Cerebellar nuclear complex (tissue), 1 donor: ENCODE results near the gene STK32B.
"Not testable (repeated sequence)": the region's sequence is repeated elsewhere in the genome, so short reads cannot be mapped to it uniquely, and the experiment has no call there.

Experiments used
- DNase-seq, 2 experiments: peaks; one replicate each; lab custom pipeline; 2025; lab: John Stamatoyannopoulos, UW

Gene STK32B

DNA sequence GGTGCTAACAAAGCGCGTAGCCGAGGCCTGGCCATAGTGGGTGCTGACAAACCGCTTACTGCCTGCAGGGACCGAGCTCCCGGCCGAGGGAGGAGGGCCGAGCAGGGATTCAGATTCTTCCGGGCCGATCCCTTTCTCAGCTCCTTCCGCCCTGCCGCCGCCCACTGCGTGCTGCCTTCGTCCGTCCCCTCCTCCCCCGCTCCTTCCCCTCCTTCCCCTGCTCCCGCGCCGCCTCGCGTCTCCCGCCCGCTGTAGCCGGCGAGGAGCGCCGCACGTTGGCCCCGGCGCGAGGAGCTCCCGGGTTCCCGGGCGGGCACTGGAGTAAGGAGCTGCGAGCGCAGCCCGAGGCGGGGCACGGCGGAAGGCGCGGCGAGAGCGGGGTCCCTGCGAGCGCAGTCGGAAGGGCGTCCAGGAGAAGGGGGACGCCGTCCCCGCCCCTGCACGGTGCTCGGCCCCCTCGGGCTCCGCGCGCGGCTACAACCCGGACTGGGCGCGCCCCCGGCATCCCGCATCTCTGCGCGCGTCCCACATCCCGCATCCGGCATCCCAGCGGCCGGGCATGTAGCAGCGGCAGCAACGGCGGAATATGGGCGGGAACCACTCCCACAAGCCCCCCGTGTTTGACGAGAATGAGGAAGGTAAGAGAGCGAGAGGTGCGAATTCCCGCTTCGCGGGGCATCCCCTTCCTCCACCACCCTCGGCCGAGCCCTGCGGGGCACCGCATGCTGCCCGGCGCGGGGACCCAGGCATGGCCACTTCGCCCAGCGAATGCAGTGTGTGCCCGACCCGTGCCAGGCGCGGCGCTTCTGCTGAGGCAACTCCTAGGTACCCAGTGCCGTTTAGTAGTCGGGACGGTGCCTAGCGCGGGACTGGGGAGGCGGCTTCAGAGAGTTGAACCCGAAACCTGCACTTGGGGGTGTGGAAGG, at the start of gene STK32B:
STK32B (plus strand) TSS at position 203 of the 926 bp plus-strand sequence.
- DNase-seq = no peak

DNA sequence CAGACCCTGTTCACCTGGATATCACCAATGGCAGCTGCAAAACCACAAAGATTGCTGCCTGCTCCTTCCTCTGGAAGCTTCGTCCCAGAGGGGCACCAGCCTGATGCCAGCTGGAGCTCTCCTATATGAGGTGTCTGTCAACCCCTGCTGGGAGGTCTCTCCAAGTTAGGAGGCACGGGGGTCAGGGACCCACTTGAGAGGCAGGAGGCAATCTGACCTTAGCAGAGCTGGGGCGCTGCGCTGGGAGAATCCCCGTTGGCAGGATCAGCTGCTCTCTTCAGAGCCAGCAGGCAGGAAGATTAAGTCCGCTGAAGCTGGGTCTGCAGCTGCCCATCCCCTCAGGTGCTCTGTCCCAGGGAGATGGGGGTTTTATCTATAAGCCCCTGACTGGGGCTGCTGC, 49.6 kb upstream of the STK32B start:
- DNase-seq = not testable (repeated sequence)

DNA sequence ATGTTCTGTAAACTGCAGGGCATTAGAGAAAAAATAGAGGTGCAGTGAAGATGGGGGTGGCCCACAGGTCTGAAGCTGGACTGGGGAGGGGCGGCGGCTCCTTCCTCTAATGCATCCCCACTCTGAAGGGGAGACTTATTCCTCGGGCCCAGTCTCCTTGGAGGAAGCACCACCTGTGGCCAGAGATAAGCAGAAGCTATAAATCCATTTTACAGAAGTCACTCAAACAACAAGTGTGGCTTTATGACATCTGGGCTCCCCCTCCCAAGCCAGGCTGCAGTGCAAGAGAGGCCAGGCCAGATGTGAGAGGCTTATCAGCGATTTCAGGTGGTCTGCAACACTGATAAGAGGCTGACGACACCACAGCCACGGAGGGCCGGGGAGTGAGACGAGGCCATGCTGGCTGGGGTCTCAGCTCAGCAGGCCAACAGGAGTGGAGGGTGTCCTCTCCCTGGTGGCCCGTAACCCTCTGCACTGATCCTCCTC, 47.9 kb upstream of the STK32B start:
- no peak for DNase-seq

DNA sequence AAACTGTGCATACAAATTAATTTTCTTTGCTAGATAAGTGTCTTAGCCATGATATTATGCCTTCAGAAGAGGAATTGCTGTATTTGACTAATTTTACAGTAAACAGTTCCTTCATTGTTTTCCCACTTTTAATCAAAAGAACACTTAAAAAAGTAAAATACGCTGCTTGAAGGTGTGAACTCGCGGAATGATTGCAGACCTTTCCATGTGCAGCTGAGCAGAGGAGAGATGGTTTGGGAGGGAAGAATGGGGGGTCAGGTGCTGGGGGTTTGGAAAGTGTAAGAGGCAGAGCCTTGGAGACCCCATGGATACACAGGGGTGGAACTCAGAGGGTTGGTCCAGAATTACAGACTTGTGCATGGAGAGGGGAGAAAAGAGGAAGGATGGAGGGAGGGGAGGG, 47.4 kb upstream of the STK32B start:
- no peak for DNase-seq

DNA sequence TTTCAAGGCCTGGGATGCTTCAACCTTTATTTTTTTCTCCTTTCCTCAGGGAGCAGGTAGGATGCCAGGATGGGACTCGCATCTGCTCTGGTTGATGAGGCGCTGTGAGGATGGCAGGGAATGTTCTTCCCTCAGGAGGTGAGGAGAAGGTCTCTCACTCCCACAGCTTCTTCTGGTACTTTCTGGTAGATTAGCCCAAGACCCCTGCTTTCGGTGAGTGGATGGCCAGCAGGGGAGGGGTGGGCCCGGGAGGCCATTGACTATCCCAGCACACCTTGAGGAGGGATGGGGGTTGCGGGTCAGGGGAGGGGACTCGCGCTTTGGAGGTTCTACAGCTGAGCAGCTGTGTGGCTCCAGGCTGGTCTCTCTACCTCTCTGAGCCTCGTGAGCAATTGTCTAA, 46.8 kb upstream of the STK32B start:
- no peak for DNase-seq

DNA sequence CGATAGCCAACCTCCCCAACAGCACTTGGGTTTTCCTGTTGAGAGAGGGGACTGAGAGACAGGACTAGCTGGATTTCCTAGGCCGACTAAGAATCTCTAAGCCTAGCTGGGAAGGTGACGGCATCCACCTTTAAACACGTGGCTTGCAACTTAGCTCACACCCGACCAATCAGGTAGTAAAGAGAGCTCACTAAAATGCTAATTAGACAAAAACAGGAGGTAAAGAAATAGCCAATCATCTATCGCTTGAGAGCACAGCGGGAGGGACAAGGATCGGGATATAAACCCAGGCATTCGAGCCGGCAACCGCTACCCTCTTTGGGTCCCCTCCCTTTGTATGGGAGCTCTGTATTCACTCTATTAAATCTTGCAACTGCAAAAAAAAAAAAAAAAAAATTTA, 44.3 kb upstream of the STK32B start:
- not testable (repeated sequence) for DNase-seq

DNA sequence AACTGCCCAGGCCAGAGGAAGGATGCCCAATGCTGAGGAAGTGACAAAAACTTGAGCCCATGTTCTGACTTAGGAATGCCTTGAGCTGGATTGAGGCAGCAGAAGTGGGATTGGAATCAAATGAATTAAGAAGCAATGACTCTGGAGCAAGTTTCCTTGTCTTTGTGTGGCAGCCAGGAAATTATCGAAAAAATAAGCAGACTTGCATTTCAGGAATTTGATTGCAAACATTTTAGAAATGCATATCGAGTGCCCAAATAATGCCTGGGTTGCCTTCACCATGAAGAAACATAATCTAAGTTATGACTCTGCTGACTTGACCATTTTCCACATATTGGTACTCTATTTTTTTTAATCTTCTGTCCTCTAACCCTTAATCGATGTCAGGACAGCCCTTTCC, 41.5 kb upstream of the STK32B start:
- no peak for DNase-seq

DNA sequence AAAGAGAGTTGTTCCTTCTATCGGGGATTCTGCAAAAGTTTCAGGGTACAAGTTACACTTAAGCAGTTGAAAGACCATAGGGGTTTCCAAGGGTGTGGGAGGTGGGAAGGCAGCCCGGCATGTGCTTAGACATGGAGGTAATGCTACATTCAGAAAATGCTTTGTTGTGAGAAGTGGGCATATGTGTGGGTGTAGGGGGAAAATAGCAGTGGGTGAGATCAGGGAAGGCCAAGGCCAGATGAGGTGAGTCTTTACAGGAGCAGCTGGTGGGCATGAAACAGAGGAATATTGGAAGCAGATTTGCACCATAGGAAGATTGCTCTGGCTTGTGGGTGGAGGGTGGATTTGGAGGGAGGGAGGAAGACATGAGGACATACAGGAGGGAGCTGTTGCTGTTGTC, 40.3 kb upstream of the STK32B start:
- no peak for DNase-seq

DNA sequence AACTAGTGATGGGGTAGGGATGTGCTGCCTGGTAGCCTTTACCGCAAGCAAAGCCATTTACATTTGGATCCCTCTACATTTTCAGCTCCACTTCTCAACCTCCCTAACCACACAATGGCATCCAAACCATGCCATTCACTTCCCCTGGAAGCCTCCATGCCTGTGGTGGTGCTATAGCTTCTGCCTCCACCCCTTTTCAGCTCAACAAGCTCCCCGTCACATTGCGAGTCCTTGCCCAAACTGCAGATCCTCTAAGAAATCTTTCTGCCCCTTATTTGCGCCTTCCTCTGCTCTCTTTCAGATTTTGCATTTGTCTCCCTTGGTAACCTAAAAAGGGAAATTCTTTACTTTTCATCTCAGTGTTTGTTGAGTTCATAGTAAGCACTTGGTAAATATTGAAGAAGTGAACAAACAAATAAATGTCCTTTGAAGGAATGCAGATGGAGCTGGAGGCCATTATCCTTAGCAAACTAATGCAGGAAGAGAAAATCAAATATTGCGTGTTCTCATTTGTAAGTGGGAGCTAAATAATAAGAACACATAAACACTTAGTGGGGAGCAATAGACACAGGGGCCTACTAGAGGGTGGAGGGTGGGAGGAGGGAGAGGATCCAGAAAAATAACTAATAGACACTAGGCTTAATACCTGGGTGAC, 38.9 kb upstream of the STK32B start:
- no peak for DNase-seq

DNA sequence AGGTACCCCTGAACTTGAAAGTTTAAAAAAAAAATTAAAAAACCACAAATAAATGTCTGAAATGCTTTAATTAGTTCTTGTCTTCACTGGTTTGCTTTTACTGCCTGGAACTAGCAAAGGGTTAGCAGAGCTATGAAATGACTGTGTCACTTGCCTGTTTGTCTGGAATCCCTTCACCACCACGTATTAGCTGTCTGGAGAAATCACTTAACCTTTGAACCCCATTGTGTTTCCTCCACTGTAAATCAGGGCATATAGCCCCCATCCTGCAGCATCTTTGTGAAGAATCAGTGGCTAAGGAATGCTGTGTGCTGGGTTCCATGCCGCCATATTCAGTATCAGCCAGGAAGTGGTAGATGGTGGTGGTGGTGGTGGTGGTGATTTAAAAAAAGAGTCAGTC, 38.3 kb upstream of the STK32B start:
- DNase-seq = no peak

DNA sequence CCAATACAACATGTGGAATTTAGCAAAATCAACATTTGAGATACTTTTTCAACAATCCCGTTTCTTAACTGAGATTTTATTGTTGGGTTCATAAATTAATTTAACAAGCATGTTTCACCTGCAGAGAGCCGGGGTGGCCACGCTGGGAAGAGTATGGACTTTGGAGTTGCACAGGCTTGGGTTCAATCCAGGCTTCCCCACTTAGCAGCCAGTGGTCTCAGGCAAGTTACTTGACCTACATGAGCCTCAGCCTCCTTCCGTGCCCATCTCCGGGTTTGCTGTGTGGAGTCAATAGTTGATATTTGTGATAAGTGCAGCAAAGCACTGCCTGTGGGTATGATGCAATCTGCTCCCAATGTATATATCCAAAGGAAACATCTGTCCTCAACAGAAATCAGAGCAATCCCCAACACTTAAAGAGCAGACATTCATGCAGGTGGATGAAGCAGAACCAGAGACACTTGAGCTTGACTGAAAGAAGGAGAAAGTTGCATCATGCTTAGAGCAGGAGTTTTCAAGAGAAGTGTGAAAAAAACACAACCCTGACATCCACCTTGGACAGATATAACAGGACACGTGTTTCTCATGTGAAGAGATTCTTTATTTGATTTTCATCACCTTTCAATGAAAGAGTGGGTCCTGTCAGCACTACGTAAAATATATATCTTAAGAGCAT, 37.1 kb upstream of the STK32B start:
- DNase-seq = no peak

DNA sequence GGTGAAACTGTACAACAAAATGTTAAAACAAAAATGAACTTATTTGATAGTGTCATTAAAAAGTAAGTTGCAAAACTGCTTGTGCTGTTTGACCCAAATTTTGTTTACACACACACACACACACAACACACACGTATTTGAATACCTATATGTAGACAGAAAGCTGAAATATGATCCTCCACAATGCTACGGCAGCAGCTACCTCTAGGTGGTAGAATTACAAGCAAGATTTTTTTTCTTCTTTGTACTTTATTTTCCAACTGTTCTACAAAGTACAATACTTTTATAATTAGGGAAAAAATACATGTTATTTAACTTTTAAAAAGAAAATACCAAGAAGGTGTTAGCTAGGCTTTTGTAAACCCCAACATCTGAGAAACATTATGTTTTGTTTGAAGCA, 33.2 kb upstream of the STK32B start:
- DNase-seq = no peak

DNA sequence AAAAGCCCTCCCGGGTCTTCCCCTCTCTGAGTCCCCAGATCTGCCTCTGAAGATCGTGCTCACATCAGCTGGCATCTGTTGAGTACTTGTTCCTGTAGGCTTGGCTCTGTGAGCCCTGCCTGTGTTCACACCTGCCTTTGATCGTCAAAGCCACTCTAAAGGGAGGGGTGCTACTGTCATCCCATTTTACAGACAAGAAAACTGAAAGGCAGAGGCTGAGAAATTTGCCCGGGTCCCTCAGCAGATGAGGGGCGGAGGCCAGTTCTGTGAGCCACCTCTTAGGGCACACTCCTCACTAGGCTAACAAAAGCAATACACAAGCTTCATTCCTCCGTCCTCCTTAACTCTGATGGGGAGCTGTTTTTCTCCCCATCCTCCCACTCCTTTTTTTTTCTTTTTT, 32.7 kb upstream of the STK32B start:
- no peak for DNase-seq

DNA sequence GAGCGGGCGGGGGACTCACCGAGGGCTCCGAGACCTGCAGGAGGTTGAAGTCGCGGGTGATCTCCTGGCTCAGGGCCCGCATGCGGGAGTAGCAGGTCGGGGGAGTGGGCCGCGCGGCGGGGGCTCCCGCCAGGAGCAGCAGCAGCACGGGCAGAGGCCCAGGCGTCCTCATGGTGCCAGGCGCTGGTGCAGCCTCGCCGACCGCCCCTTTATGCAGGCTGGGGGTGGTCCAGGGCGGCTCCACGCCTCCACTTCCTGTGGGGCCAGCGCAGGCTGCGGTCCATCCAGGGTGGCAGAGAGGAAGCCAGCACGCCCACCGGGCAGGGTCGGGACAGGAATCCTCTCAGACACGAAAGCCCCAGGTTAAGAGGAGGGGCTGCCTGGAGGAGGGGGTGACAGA, 32.0 kb upstream of the STK32B start, which contains the start of gene CYTL1:
CYTL1 (minus strand) TSS at position 185 of the 400 bp plus-strand sequence; CDS start at position 172, 13 bp downstream.
- no peak for DNase-seq

DNA sequence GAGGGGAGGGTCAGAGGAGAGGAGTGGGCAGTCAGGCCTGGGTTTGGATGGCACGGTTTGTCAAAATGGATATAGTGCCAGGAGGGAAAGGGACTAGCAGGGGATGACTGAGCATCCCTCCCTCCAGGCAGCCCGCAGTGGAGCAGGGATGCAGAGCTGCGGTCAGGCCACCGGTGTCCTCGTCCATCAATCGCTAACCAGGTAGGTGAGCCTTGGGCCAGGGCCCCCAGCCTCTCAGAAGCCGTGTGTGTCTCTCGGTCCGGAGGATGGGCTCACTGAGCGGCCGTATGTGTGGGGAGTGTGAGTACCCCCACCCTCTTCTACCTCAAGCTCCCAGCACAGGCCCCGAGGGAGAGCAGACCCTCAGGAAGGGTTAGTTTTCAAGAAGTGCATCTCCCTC, 31.5 kb upstream of the STK32B start:
- no peak for DNase-seq

DNA sequence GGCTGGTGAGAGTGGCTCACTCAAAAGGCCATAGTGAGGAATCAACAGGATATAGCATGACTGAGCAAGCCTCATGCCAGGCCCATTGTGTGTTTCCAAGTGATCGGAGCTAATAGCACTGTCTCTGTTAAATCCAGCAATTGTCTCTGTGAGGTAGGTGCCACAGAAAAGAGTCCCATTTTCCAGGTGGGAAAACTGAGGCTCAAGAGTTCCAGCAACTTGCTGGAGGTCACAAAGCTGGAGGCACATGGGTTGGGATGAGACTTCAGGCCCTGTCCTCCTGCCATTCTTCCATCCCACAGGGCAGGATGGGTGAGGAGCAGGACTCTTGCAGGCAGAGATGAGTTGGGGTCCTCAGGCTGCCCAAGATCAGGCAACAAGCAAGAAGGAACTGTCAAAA, 30.9 kb upstream of the STK32B start:
- no peak for DNase-seq

DNA sequence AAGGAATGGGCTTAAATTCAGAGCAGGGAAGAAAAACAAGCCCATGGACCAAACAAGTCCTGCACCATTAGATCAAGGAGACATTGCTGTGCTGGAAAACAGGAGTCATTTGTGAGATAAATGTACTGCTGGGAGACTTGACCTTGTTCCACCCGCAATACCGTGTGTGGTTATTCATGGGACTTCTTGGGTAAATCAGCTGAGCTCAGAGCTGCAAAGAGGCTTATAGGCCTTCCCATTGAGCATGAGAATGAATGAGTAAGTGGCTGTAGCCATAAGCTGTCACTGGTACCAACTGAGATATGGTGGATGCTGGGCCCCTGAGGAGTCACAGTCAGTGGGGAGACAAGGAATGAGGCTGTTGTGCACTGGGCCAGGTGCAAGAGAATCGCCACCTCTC, 29.7 kb upstream of the STK32B start:
- DNase-seq = no peak

DNA sequence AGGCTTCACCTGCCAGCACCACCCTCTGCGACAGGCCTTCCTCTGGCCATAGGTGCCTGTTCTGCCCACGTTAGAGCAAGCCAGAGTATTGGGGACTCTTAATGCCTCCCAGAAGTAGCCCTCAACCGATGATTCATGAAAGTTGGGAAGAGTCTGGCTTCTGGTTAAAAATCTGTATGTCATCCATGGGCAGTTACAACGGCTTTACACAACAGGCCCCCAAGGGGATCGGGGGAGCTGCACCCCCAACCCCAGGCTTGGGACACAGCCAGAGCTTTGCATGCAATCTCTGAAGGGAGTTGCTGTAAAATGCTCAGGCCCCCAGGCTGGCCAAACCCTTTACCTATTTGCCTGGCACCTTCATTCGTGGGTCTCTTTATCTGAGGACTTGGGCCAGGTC, 26.6 kb upstream of the STK32B start:
- DNase-seq = no peak

DNA sequence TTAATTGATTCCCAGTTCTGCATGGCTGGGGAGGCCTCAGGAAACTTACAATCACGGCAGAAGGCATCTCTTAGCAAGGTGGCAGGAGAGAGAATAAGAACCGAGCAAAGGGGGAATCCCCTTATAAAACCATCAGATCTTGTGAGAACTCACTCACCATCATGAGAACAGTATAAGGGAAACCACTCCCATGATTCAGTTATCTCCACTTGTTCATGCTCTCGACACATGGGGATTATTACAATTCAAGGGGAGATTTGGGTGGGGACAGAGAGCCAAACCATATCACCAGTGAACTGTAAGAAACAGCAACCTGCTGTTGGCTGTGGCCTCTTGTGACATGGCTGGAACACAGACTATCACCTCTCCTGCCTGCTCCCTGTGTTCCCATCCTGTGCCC, 24.9 kb upstream of the STK32B start:
- no peak for DNase-seq

DNA sequence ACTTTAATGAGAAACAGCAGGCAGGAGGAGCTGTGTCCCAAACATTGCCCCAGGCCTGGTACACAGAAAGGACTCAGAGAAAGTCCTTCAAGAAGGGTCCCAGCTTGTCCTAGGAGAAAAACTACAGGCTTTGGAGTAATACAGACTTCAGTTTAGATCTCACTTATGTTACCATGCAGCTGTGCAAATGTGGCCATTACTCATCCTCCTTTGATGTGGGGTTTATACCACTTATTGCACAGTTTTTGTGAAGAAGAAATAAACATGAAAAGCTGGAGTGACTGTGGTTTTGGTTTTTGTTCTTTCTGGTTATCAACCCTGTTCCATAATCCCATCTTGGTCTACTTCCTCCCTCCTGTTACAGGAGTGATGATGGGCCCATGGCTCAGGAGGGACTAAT, 23.9 kb upstream of the STK32B start:
- DNase-seq = no peak

DNA sequence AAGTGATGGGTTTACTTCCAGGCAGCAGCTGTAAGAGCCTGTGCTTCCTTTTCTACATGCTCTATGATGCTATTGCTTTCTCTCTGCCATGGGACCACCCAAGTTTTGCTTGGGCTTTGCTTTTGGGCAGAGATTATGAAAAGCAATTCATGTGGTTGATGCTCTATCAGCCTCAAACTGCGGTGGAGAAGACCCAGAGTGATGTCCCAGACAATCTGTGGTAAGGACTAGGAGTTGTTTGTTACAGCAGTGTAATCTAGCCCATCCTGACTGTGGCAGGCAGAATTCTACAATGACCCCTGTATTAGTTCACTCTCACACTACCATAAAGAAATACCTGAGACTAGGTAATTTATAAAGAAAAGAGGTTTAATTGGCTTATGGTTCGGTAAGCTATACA, 22.8 kb upstream of the STK32B start:
- DNase-seq = no peak

DNA sequence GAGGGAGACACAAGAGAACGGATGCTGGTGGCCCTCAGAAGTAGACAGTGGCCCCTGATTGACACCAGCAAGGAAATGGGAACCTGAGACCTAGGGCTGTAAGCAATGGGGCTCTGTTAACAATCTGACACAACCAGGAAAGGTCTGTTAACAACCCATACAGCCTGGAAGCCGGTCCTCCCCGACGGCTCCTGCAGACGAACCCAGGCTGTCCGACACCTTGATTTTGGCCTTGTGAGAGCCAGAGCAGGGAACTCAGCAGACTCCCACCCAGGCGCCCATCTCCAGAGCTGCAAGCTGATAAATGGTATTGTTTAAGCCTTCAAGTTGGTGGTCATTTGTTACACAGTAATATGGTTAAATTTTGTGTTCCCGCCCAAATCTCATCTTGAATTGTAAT, 21.8 kb upstream of the STK32B start:
- no peak for DNase-seq

DNA sequence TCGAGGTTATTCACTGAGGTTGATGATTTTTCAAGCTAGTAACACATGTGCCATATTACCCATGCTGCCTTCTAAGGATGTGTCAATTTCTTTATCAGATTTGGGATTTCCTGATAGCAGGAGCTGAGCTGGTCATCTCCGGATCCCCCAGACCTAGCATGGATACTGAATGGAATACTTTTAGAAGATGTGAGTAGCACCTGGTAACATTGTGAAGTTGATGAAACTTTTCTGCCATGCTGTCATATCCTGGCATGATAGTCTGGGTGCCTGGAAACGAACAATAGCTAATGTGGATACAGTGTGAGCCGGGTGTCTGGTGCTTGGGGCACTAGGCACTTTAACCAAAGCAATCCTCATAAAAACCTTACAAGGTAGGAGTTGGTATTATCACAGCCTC, 21.1 kb upstream of the STK32B start:
- DNase-seq = no peak
